Skeletal muscle tissue (tissue), 4 donors: Measurements from ENCODE around the gene STIM2. TPM values are rescaled to one million over a fixed set of nuclear protein-coding genes. Genes with fewer than 3 reads are reported as not detected.
"Not testable (repeated sequence)": the region's sequence is repeated elsewhere in the genome, so short reads cannot be mapped to it uniquely, and the experiment has no call there.

ENCODE experiments used
- H3K27ac ChIP-seq: one replicate; pipeline ENCODE4 v1.7.0; 2013; ENCODE audit warnings: mild to moderate bottlenecking, low read depth, low read length, inconsistent platforms
- H3K27me3 ChIP-seq, 3 donors: one replicate each; pipeline ENCODE4 v1.7.0; 2013; ENCODE audit warnings: low read length in 3 of 3; ENCODE audit not compliant: control insufficient read depth in 3 of 3, insufficient read depth in 3 of 3
- H3K36me3 ChIP-seq, 3 donors: one replicate each; pipeline ENCODE4 v1.7.0; 2013; ENCODE audit warnings: low read length in 3 of 3; ENCODE audit not compliant: control insufficient read depth in 3 of 3, insufficient read depth in 3 of 3
- H3K4me1 ChIP-seq, 3 donors: one replicate each; pipeline ENCODE4 v1.7.0; 2013; ENCODE audit warnings: low read length in 3 of 3, mild to moderate bottlenecking in 3 of 3; ENCODE audit not compliant: control insufficient read depth in 3 of 3, insufficient read depth in 3 of 3
- H3K4me3 ChIP-seq, 3 donors: one replicate each; pipeline ENCODE4 v1.7.0; 2013; ENCODE audit warnings: low read length in 3 of 3
- H3K9ac ChIP-seq, 3 donors: one replicate each; pipeline ENCODE4 v1.7.0; 2013; ENCODE audit warnings: low read length in 3 of 3, mild to moderate bottlenecking in 3 of 3, moderate library complexity in 2 of 3, low read depth in 1 of 3
- H3K9me3 ChIP-seq, 3 donors: one replicate each; pipeline ENCODE4 v1.7.0; 2013; ENCODE audit warnings: low read length in 3 of 3; ENCODE audit not compliant: control insufficient read depth in 3 of 3
- total RNA-seq: library from RNA; depleted of rRNA; stranded (reverse); fragments of >200 nt; gene quantifications from one replicate; pipeline ENCODE4 v1.2.3, GENCODE V29; 2014
- donor health status: Osteomylitis.

The STIM2 gene
- 16.2 TPM for total RNA-seq

- Histone ChIP-seq H3K4me1 (peaks cover 24 to 48% (median 32%) of the 10 kb centered on the region in 3 donors), H3K9ac (peak within 1 kb of the TSS; percentile 73 to 94 (median 84)), H3K9me3 (no peaks in the 10 kb centered on the region), H3K4me3 (peak within 1 kb of the TSS; percentile 84 to 97 (median 89)), H3K27me3 (no peaks in the 10 kb centered on the region), H3K27ac (peak within 1 kb of the TSS; percentile 79), H3K36me3 (no peaks in the 10 kb centered on the region)
Measured at GRCh38 chr4:26860157-26860921, at the start of gene STIM2. TSS of gene STIM2 (plus strand) at chr4:26860841.

- H3K27me3 ChIP-seq, H3K9ac ChIP-seq, H3K9me3 ChIP-seq, H3K4me3 ChIP-seq, H3K4me1 ChIP-seq, H3K36me3 ChIP-seq: not testable (repeated sequence)
- H3K27ac ChIP-seq = peak overlapping the region; percentile 36
Measured at GRCh38 chr4:26811571-26811970, 49.1 kb upstream of the STIM2 start.

- Histone ChIP-seq H3K27ac (peak overlapping the region; percentile 36), H3K4me3 (no peak overlapping the region), H3K9ac (no peak overlapping the region), H3K4me1 (peaks cover 0 to 10% (median 5%) of the 10 kb centered on the region in 3 donors), H3K36me3 (no peaks in the 10 kb centered on the region), H3K9me3 (no peaks in the 10 kb centered on the region), H3K27me3 (no peaks in the 10 kb centered on the region)
Measured at GRCh38 chr4:26812049-26812714, 48.5 kb upstream of the STIM2 start.

GRCh38 chr4:26813698-26814097 lies 46.9 kb upstream of the STIM2 start:
- no peaks in the 10 kb centered on the region for H3K9me3 ChIP-seq
- peaks cover 0 to 10% (median 5%) of the 10 kb centered on the region in 3 donors for H3K4me1 ChIP-seq
- no peaks in the 10 kb centered on the region for H3K36me3 ChIP-seq
- H3K9ac ChIP-seq = no peak overlapping the region
- H3K27me3 ChIP-seq = no peaks in the 10 kb centered on the region
- no peak overlapping the region for H3K4me3 ChIP-seq
- peak overlapping the region; percentile 13 for H3K27ac ChIP-seq

GRCh38 chr4:26815199-26815598 lies 45.4 kb upstream of the STIM2 start:
- Histone ChIP-seq H3K27ac (peak overlapping the region; percentile 36), H3K9me3 (no peaks in the 10 kb centered on the region), H3K4me3 (no peak overlapping the region), H3K9ac (no peak overlapping the region), H3K36me3 (no peaks in the 10 kb centered on the region), H3K4me1 (peaks cover 0 to 10% (median 5%) of the 10 kb centered on the region in 3 donors), H3K27me3 (no peaks in the 10 kb centered on the region)

GRCh38 chr4:26815706-26816105 lies 44.9 kb upstream of the STIM2 start:
- Histone ChIP-seq H3K4me1 (peaks cover 0 to 10% (median 5%) of the 10 kb centered on the region in 3 donors), H3K27me3 (no peaks in the 10 kb centered on the region), H3K4me3 (no peak overlapping the region)

GRCh38 chr4:26819026-26819425 lies 41.6 kb upstream of the STIM2 start:
- Histone ChIP-seq H3K36me3 (no peaks in the 10 kb centered on the region), H3K9ac (no peak overlapping the region), H3K4me1 (peaks cover 0 to 8% (median 3%) of the 10 kb centered on the region in 3 donors), H3K27ac (no peak overlapping the region), H3K4me3 (no peak overlapping the region), H3K9me3 (no peaks in the 10 kb centered on the region), H3K27me3 (no peaks in the 10 kb centered on the region)

More at GRCh38 chr4:26815706-26816105, 44.9 kb upstream of the STIM2 start:
- Histone ChIP-seq H3K36me3 (no peaks in the 10 kb centered on the region), H3K27ac (peak overlapping the region; percentile 36), H3K9me3 (no peaks in the 10 kb centered on the region), H3K9ac (no peak overlapping the region)

- Histone ChIP-seq H3K9ac (no peak overlapping the region), H3K9me3 (no peaks in the 10 kb centered on the region), H3K27me3 (no peaks in the 10 kb centered on the region), H3K36me3 (no peaks in the 10 kb centered on the region), H3K4me3 (no peak overlapping the region), H3K4me1 (peaks cover 0 to 8% (median 3%) of the 10 kb centered on the region in 3 donors), H3K27ac (no peak overlapping the region)
Measured at GRCh38 chr4:26819478-26820095, 41.1 kb upstream of the STIM2 start.

- no peaks in the 10 kb centered on the region for H3K9me3 ChIP-seq
Measured at GRCh38 chr4:26820346-26820745, 40.3 kb upstream of the STIM2 start.

GRCh38 chr4:26821031-26821430 lies 39.6 kb upstream of the STIM2 start:
- Histone ChIP-seq H3K9me3 (no peaks in the 10 kb centered on the region), H3K4me1 (peaks cover 0 to 4% (median 3%) of the 10 kb centered on the region in 3 donors), H3K27me3 (no peaks in the 10 kb centered on the region), H3K4me3 (no peak overlapping the region), H3K27ac (no peak overlapping the region), H3K9ac (no peak overlapping the region), H3K36me3 (no peaks in the 10 kb centered on the region)

More at GRCh38 chr4:26820346-26820745, 40.3 kb upstream of the STIM2 start:
- peaks cover 0 to 8% (median 3%) of the 10 kb centered on the region in 3 donors for H3K4me1 ChIP-seq
- H3K4me3 ChIP-seq = no peak overlapping the region
- no peaks in the 10 kb centered on the region for H3K36me3 ChIP-seq
- H3K9ac ChIP-seq = no peak overlapping the region
- no peaks in the 10 kb centered on the region for H3K27me3 ChIP-seq
- no peak overlapping the region for H3K27ac ChIP-seq
